ENCODE measurements around the gene KDM5B. TPM values are rescaled to one million over a fixed set of nuclear protein-coding genes. Genes with fewer than 3 reads are reported as not detected.
A peak's percentile ranks its signal among the peaks of the same experiment; 100 is the strongest.
"Not testable (repeated sequence)": the region's sequence is repeated elsewhere in the genome, so short reads cannot be mapped to it uniquely, and the experiment has no call there.

The KDM5B gene
- total and polyA plus RNA-seq, 9 donors = 19.6 to 80.3 (median 53.7) TPM

- 78 to 90% (median 88%) methylated on average over 2 of the region's 2 CpGs for WGBS, 3 donors
- TF ChIP-seq POLR2A (IDR thresholded peaks at IDR 0.05) (no peak), EP300 (IDR thresholded peaks at IDR 0.05) (no peak), CTCF (IDR thresholded peaks at IDR 0.05) (no peak)
Measured at GRCh38 chr1:202716654-202717053, 91.6 kb downstream of the KDM5B start.

GRCh38 chr1:202714202-202714601 is 94.0 kb downstream of the KDM5B start:
- intact Hi-C loops (cut with DNase I) = loop anchor here in 2 of 4 donors (10.0 kb wide), 2 partner anchors 249 to 529 kb away; no protein-coding TSS in a partner anchor

More at GRCh38 chr1:202716654-202717053, 91.6 kb downstream of the KDM5B start:
- intact Hi-C loops (cut with DNase I) = loop anchor here in 3 of 4 donors (5.0 to 10.0 kb wide), 4 partner anchors 84 to 532 kb away; no protein-coding TSS in a partner anchor
- no peak overlapping the region for H3K4me3 ChIP-seq
- DNase-seq = no peak
- H3K27ac ChIP-seq = no peak overlapping the region
- no peaks in the 10 kb centered on the region for H3K27me3 ChIP-seq
- H3K9me3 ChIP-seq = no peaks in the 10 kb centered on the region
- no peaks in the 10 kb centered on the region for H3K36me3 ChIP-seq
- H3K4me1 ChIP-seq (ENCODE audit: insufficient read depth) = no peaks in the 10 kb centered on the region

GRCh38 chr1:202713110-202713509 is 95.1 kb downstream of the KDM5B start:
- intact Hi-C loops (cut with DNase I) = loop anchor here in 2 of 4 donors (10.0 kb wide), 2 partner anchors 248 to 528 kb away; no protein-coding TSS in a partner anchor

More at GRCh38 chr1:202714202-202714601, 94.0 kb downstream of the KDM5B start:
- peak in 1 of 5 donors; percentile 1 for DNase-seq
- not testable (repeated sequence) for H3K27me3 ChIP-seq; H3K36me3 ChIP-seq; H3K4me1 ChIP-seq (ENCODE audit: insufficient read depth); H3K27ac ChIP-seq; H3K4me3 ChIP-seq; H3K9me3 ChIP-seq
- 93 to 100% (median 94%) methylated on average over 1 of the region's 1 CpG for WGBS, 3 donors

GRCh38 chr1:202711949-202712635 is 96.1 kb downstream of the KDM5B start:
- 78 to 82% (median 79%) methylated on average over 9 of the region's 9 CpGs for WGBS, 3 donors
- Histone ChIP-seq H3K4me1 (ENCODE audit: insufficient read depth) (no peaks in the 10 kb centered on the region), H3K36me3 (no peaks in the 10 kb centered on the region), H3K27me3 (no peaks in the 10 kb centered on the region), H3K27ac (no peak overlapping the region), H3K9me3 (no peaks in the 10 kb centered on the region), H3K4me3 (no peak overlapping the region)
- intact Hi-C loops (cut with DNase I) = loop anchor here in 2 of 4 donors (10.0 kb wide), 2 partner anchors 247 to 527 kb away; no protein-coding TSS in a partner anchor
- no peak for TF ChIP-seq POLR2A (IDR thresholded peaks at IDR 0.05)
- TF ChIP-seq CTCF (IDR thresholded peaks at IDR 0.05) = no peak
- TF ChIP-seq EP300 (IDR thresholded peaks at IDR 0.05) = no peak
- peak in 1 of 5 donors; percentile 15 for DNase-seq

More at GRCh38 chr1:202713110-202713509, 95.1 kb downstream of the KDM5B start:
- Histone ChIP-seq H3K36me3 (no peaks in the 10 kb centered on the region), H3K4me3 (no peak overlapping the region), H3K27me3 (no peaks in the 10 kb centered on the region), H3K27ac (no peak overlapping the region), H3K4me1 (ENCODE audit: insufficient read depth) (no peaks in the 10 kb centered on the region), H3K9me3 (no peaks in the 10 kb centered on the region)
- 41 to 59% (median 47%) methylated on average over 4 of the region's 4 CpGs for WGBS, 3 donors
- TF ChIP-seq POLR2A (IDR thresholded peaks at IDR 0.05) (no peak), CTCF (IDR thresholded peaks at IDR 0.05) (no peak)
- peak in 1 of 5 donors; percentile 3 for DNase-seq

Data from ovary (tissue), 9 donors.